Smooth muscle cell (in vitro differentiated cells): ENCODE results near the gene KRTAP25-1. TPM values are rescaled to one million over a fixed set of nuclear protein-coding genes. Genes with fewer than 3 reads are reported as not detected.

Experiments
- DNase-seq: peaks from one replicate; lab custom pipeline; 2025; ENCODE audit not compliant: unreplicated experiment; lab: John Stamatoyannopoulos, UW
- H2AFZ ChIP-seq: fragments of 200-600 bp; sonication (generic); 2 replicates; pipeline ENCODE4 v1.6.0; 2016; ENCODE audit warnings: antibody characterized with exemption, low read depth, mild to moderate bottlenecking
- H3F3A ChIP-seq: fragments of 200-600 bp; sonication (generic); 2 replicates; pipeline ENCODE4 v1.6.0; 2017; ENCODE audit warnings: antibody characterized with exemption, low read depth
- H3K27ac ChIP-seq: fragments of 200-600 bp; sonication (generic); 2 replicates; pipeline ENCODE4 v1.5.1; 2016; ENCODE audit warnings: low read depth, mild to moderate bottlenecking
- H3K27me3 ChIP-seq: fragments of 200-600 bp; sonication (generic); 2 replicates; pipeline ENCODE4 v1.6.1; 2016; ENCODE audit warnings: low read depth, mild to moderate bottlenecking
- H3K36me3 ChIP-seq: fragments of 200-600 bp; sonication (generic); 2 replicates; pipeline ENCODE4 v1.5.1; 2016; ENCODE audit warnings: low read depth
- H3K4me1 ChIP-seq: fragments of 200-600 bp; sonication (generic); 2 replicates; pipeline ENCODE4 v1.5.1; 2016; ENCODE audit warnings: low read depth
- H3K4me2 ChIP-seq: fragments of 200-600 bp; sonication (generic); 2 replicates; pipeline ENCODE4 v1.6.0; 2016; ENCODE audit warnings: mild to moderate bottlenecking
- H3K4me3 ChIP-seq: fragments of 200-600 bp; sonication (generic); 2 replicates; pipeline ENCODE4 v1.5.1; 2016; ENCODE audit warnings: mild to moderate bottlenecking
- H3K79me2 ChIP-seq: fragments of 200-600 bp; sonication (generic); 2 replicates; pipeline ENCODE4 v1.6.0; 2016; ENCODE audit warnings: low read depth, mild to moderate bottlenecking
- H3K9ac ChIP-seq: fragments of 200-600 bp; sonication (generic); 2 replicates; pipeline ENCODE4 v1.6.0; 2016; ENCODE audit warnings: low read depth
- H3K9me3 ChIP-seq: fragments of 200-600 bp; sonication (generic); replicated peaks from 2 replicates; pipeline ENCODE4 v1.5.1; 2016; ENCODE audit warnings: low read depth
- H4K20me1 ChIP-seq: fragments of 200-600 bp; sonication (generic); 2 replicates; pipeline ENCODE4 v1.6.0; 2016; ENCODE audit warnings: low read depth
- CTCF ChIP-seq: fragments of 200-600 bp; sonication (generic); IDR thresholded peaks from 2 replicates; pipeline ENCODE4 v1.5.1; 2017; ENCODE audit warnings: borderline replicate concordance, mild to moderate bottlenecking, antibody characterized with exemption; ENCODE audit not compliant: insufficient read depth, poor library complexity, severe bottlenecking
- WGBS: methylation state at CpG from one replicate; pipeline ENCODE4 v1.1.7; 2016; ENCODE audit warnings: low lambda C conversion rate; 5-methylcytosine and 5-hydroxymethylcytosine counted together
- polyA plus RNA-seq: library from polyadenylated mRNA; unstranded; fragments of >200 nt; fragmentation: Nextera tagmentation; extraction: Ambion mirVana; gene quantifications from 2 replicates; pipeline ENCODE4 v1.2.1, GENCODE V29; 2016
- total RNA-seq: library from RNA; depleted of rRNA; stranded (reverse); fragments of >200 nt; gene quantifications from 2 replicates; pipeline ENCODE4 v1.2.3, GENCODE V29; 2014

The KRTAP25-1 gene
- total and polyA plus RNA-seq, 2 experiments from 2014 or later: not detected

GRCh38 chr21:30326390-30326789 lies 37.1 kb upstream of the KRTAP25-1 start:
- Histone ChIP-seq H3K9me3 (no peaks in the 10 kb centered on the region), H2AFZ (no peak overlapping the region), H3K36me3 (no peaks in the 10 kb centered on the region), H3K27me3 (no peaks in the 10 kb centered on the region), H3F3A (no peaks in the 10 kb centered on the region), H3K27ac (no peak overlapping the region), H3K4me1 (no peaks in the 10 kb centered on the region), H4K20me1 (no peaks in the 10 kb centered on the region), H3K4me3 (no peak overlapping the region), H3K9ac (no peak overlapping the region), H3K79me2 (no peaks in the 10 kb centered on the region), H3K4me2 (no peak overlapping the region)
- no peak for DNase-seq
- no peak for TF ChIP-seq CTCF

DNA sequence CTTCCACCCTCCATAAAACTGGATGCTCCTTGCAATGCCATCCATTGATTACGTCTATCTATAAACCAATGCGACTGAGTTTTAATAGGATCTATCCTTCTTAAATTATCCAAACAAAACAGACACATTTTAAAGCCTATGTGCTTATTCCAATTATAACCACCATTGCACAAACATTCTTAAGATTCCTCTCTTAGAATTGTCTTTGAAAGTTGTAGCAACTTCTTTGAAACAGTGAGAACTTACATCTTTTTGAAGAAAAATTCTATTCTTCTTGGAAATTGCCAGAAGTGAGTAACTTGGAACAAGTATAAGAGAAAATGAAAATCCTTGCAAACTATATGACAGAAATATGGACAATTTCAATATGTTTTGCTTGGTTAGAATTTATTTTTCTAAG lies 30.9 kb upstream of the KRTAP25-1 start, which contains the start of gene KRTAP26-1:
KRTAP26-1 (minus strand) TSS at position 101 of the 400 bp plus-strand sequence. CDS start 280 bp downstream, outside the sequence.
- Histone ChIP-seq H3F3A (no peaks in the 10 kb centered on the region), H3K36me3 (no peaks in the 10 kb centered on the region), H3K79me2 (no peaks in the 10 kb centered on the region), H3K4me2 (no peak within 1 kb of the TSS), H3K9me3 (no peaks in the 10 kb centered on the region), H3K4me1 (no peaks in the 10 kb centered on the region), H3K9ac (no peak within 1 kb of the TSS), H4K20me1 (no peaks in the 10 kb centered on the region), H3K4me3 (no peak within 1 kb of the TSS), H2AFZ (no peak within 1 kb of the TSS), H3K27me3 (no peaks in the 10 kb centered on the region), H3K27ac (no peak within 1 kb of the TSS)
- 95% methylated on average over 2 of the region's 2 CpGs for WGBS
- no peak for TF ChIP-seq CTCF
- DNase-seq: no peak

GRCh38 chr21:30315701-30316100 lies 26.4 kb upstream of the KRTAP25-1 start:
- no peak overlapping the region for H3K4me3 ChIP-seq
- H3F3A ChIP-seq: no peaks in the 10 kb centered on the region
- H3K4me2 ChIP-seq: no peak overlapping the region
- no peak for DNase-seq
- H3K36me3 ChIP-seq: no peaks in the 10 kb centered on the region
- no peak overlapping the region for H3K27ac ChIP-seq
- no peak overlapping the region for H2AFZ ChIP-seq
- no peaks in the 10 kb centered on the region for H3K79me2 ChIP-seq
- no peaks in the 10 kb centered on the region for H3K9me3 ChIP-seq
- H3K9ac ChIP-seq: no peak overlapping the region
- WGBS: 88% methylated on average over 2 of the region's 2 CpGs
- H4K20me1 ChIP-seq: no peaks in the 10 kb centered on the region
- TF ChIP-seq CTCF: no peak
- no peaks in the 10 kb centered on the region for H3K27me3 ChIP-seq
- no peaks in the 10 kb centered on the region for H3K4me1 ChIP-seq

- TF ChIP-seq CTCF: no peak
- no peak overlapping the region for H3K9ac ChIP-seq
- H4K20me1 ChIP-seq: no peaks in the 10 kb centered on the region
- H3K4me1 ChIP-seq: no peaks in the 10 kb centered on the region
- no peaks in the 10 kb centered on the region for H3K27me3 ChIP-seq
- H3K79me2 ChIP-seq: no peaks in the 10 kb centered on the region
- no peaks in the 10 kb centered on the region for H3K9me3 ChIP-seq
- no peak for DNase-seq
- H2AFZ ChIP-seq: no peak overlapping the region
- no peak overlapping the region for H3K4me2 ChIP-seq
- H3K36me3 ChIP-seq: no peaks in the 10 kb centered on the region
- WGBS: 93% methylated on average over 2 of the region's 2 CpGs
- no peaks in the 10 kb centered on the region for H3F3A ChIP-seq
- no peak overlapping the region for H3K4me3 ChIP-seq
- no peak overlapping the region for H3K27ac ChIP-seq
These were observed 17.6 kb upstream of the KRTAP25-1 start for GRCh38 chr21:30306884-30307283.
